Epithelial cell of esophagus (primary cell): ENCODE measurements around the gene TMEM143.

Experiments used
- DNase-seq: peaks from one replicate; pipeline ENCODE4 v3.0.0; 2010; ENCODE audit warnings: low read depth
- H3K4me3 ChIP-seq: 2 replicates; pipeline ENCODE4 v1.5.1; 2011; ENCODE audit warnings: mild to moderate bottlenecking, low read length, control low read depth
- TF ChIP-seq, protein P1 (sequence below): IDR thresholded peaks from 2 replicates; pipeline ENCODE4 v1.5.1; 2011; ENCODE audit warnings: low read depth, mild to moderate bottlenecking, low read length, control low read depth, inconsistent platforms; ENCODE audit not compliant: insufficient read depth; ENCODE audit errors: missing control alignments

The TMEM143 gene

DNA sequence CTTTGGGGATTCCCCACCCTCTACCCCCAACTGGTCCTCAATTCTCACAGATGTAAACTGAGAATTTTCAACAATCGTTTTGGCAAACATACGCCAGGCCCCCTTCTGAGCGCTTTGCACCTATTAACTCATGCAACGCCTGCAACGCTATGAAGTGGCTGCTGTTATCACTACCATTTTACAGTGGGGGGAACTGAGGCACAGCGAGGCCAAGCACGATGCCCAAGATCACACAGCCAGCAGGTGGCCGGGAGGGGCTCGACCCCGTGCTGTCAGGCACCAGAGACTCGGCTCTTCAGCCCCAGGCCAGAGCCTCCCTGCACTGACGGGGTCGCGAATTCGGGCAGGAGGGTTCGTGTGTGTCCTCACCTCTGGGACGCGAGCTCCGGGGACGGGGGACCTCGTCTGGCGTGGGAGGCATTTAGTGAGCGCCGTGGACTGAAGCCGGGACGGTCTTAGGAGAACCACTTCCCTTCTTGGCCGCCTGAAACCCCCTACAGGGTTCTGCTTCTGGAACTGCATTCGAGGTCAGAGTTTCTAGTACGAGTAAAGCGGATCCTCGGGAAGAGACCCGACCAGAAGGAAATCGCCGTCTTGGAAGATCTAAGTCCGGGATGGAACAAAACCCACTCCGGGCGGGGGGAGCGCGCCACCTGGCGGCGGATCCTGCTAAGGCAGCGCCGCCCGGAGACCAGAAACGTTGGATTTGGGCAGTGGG, 72.8 kb downstream of the TMEM143 start:
- TF ChIP-seq, protein P1, sequence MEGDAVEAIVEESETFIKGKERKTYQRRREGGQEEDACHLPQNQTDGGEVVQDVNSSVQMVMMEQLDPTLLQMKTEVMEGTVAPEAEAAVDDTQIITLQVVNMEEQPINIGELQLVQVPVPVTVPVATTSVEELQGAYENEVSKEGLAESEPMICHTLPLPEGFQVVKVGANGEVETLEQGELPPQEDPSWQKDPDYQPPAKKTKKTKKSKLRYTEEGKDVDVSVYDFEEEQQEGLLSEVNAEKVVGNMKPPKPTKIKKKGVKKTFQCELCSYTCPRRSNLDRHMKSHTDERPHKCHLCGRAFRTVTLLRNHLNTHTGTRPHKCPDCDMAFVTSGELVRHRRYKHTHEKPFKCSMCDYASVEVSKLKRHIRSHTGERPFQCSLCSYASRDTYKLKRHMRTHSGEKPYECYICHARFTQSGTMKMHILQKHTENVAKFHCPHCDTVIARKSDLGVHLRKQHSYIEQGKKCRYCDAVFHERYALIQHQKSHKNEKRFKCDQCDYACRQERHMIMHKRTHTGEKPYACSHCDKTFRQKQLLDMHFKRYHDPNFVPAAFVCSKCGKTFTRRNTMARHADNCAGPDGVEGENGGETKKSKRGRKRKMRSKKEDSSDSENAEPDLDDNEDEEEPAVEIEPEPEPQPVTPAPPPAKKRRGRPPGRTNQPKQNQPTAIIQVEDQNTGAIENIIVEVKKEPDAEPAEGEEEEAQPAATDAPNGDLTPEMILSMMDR: peak; percentile 97
- H3K4me3 ChIP-seq: peak overlapping the region; percentile 45
- DNase-seq: peak; percentile 73

DNA sequence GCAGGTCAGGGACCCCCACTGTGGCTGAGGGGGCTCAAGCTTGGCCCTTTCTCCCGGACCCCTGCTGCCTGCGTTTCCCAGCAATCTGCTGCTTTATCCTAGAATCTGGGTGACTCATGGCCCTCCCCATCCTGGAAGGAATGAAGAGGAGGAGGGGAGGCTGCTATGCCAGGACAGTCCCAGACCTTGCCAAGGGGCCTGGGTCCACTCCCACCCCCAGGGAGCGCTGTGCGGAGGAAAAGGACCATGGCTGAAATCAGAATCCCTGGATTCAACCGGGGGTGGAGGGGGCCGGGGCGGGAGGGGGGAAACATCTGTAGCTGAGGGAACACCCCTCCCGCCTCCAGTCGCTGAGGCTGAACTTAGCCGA, 73.4 kb downstream of the TMEM143 start:
- peak; percentile 26 for DNase-seq

DNA sequence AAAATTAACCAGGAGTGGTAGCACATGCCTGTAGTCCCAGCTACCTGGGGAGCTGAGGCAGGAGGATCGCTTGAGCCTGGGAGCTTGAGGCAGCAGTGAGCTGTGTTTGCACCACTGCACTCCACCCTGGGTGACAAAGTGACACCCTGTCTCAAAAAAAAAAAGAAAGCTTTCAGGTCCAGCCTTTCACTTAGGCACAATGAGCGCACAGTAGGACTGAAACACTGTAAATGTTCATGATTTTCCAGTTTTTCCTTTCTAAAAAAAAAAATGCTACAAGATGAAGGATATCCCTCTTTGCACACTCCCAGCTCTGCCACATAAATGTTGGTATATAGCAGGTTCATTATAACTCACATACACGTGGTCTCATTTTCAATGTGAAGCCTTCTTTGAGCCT, 76.0 kb downstream of the TMEM143 start:
- H3K4me3 ChIP-seq: no peak overlapping the region
- TF ChIP-seq, protein P1: no peak
- DNase-seq: no peak

More for the DNA sequence above, 73.4 kb downstream of the TMEM143 start:
- TF ChIP-seq, protein P1: no peak
- no peak overlapping the region for H3K4me3 ChIP-seq

DNA sequence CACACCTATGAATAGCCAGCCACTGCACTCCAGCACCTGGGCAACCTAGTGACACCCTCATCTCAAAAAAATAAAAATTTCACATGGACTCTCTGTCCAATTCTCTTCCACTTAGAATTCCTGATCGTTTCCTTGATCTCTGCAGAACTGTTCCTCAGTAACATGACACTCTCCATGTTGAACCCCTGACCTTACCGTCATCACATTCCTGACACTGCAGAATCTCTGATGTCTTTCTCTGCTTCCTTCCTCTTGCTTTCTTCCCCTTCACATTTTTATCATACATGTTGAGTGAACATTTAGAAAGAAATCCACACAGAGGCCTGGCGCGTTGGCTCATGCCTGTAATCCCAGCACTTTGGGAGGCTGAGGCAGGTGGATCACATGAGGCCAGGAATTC, 78.8 kb downstream of the TMEM143 start:
- no peak overlapping the region for H3K4me3 ChIP-seq
- no peak for DNase-seq
- TF ChIP-seq, protein P1: no peak

DNA sequence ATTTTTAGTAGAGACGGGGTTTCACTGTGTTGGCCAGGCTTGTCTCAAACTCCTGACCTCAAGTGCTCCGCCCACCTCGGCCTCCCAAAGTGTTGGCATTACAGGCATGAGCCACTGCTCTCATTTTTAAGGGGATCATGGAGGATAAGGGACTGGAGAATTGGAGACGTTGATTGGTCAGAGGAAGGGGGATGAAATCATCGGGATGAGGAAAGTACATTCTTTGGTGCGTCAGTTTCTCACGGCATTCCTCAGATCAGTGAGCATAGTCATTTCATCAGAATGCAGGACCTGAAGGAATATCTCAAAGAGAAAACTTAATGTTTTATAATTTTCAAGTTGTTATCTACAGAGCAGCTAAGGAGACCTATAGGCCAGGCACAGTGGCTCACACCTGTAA, 79.8 kb downstream of the TMEM143 start:
- no peak overlapping the region for H3K4me3 ChIP-seq
- TF ChIP-seq, protein P1: no peak
- no peak for DNase-seq
